ENCODE results near the gene RPL10A. TPM values are rescaled to one million over a fixed set of nuclear protein-coding genes. Genes with fewer than 3 reads are reported as not detected.

The RPL10A gene
- total and polyA plus RNA-seq, 2 of the 13 experiments (the other 11 are each of a cell fraction or from before 2014, with no cell fraction given), result 1,854 to 2,726 TPM

GRCh38 chr6:35468181-35468979, at the start of gene RPL10A (continued):
- TF ChIP-seq MXD1 (CRISPR knock-in tag; IDR thresholded peaks at IDR 0.05), result peak; percentile 94
- peak; percentile 93 for TF ChIP-seq ZNF276 (CRISPR knock-in tag; IDR thresholded peaks at IDR 0.05; ENCODE audit: low read depth)
- peak; percentile 84; the same call in 1 of the 2 replicates for TF ChIP-seq RNF219 (CRISPR knock-in tag; IDR thresholded peaks at IDR 0.05)
- TF ChIP-seq ZNF740 (CRISPR knock-in tag; IDR thresholded peaks at IDR 0.05), result peak; percentile 82; the same call in 1 of the 2 replicates
- TF ChIP-seq RELA (CRISPR knock-in tag; IDR thresholded peaks at IDR 0.05), result peak; percentile 14; the same call in 1 of the 2 replicates
- TF ChIP-seq ZNF564 (CRISPR knock-in tag; IDR thresholded peaks at IDR 0.05), result no peak; the same call in 1 of the 2 replicates
- peak; percentile 92 for TF ChIP-seq MTERF4 (CRISPR knock-in tag; IDR thresholded peaks at IDR 0.05)
- peak; percentile 69; the same call in 1 of the 2 replicates for TF ChIP-seq ZNF780A (CRISPR knock-in tag; IDR thresholded peaks at IDR 0.05)
- TF ChIP-seq HNF4A (CRISPR knock-in tag; IDR thresholded peaks at IDR 0.05), result peak; percentile 33; the same call in 1 of the 2 replicates
- no peak for TF ChIP-seq HMGA1 (CRISPR knock-in tag; conservative IDR thresholded peaks at IDR 0.05)
- TF ChIP-seq E2F2 (CRISPR knock-in tag; IDR thresholded peaks at IDR 0.05; ENCODE audit: borderline replicate concordance), result no peak
- peak; percentile 69; the same call in 1 of the 2 replicates for TF ChIP-seq SNAI1 (CRISPR knock-in tag; IDR thresholded peaks at IDR 0.05; ENCODE audit: borderline replicate concordance)
- peak; percentile 94; the same call in 1 of the 2 replicates for TF ChIP-seq AHR (CRISPR knock-in tag; IDR thresholded peaks at IDR 0.05)
- no peak for TF ChIP-seq PAF1 (CRISPR knock-in tag; IDR thresholded peaks at IDR 0.05)
- no peak for TF ChIP-seq ZNF660 (CRISPR knock-in tag; IDR thresholded peaks at IDR 0.05; ENCODE audit: borderline replicate concordance, low read depth)
- TF ChIP-seq FOXC1 (CRISPR knock-in tag; IDR thresholded peaks at IDR 0.05; ENCODE audit: borderline replicate concordance), result peak; percentile 99
- TF ChIP-seq ZNF766 (CRISPR knock-in tag; IDR thresholded peaks at IDR 0.05; ENCODE audit: borderline replicate concordance), result no peak; the same call in none of the 2 replicates
- peak; percentile 90; the same call in 1 of the 2 replicates for TF ChIP-seq ELF4 (CRISPR knock-in tag; IDR thresholded peaks at IDR 0.05; ENCODE audit: borderline replicate concordance)
- TF ChIP-seq YY1 (IDR thresholded peaks at IDR 0.05; ENCODE audit: insufficient read depth, insufficient replicate concordance, low read depth, low read length), result peak; percentile 83
- TF ChIP-seq ZNF784 (CRISPR knock-in tag; IDR thresholded peaks at IDR 0.05; ENCODE audit: borderline replicate concordance), result peak; percentile 75
